GM18909 (cell line): ENCODE measurements around the gene KCNE1.
"Not testable (repeated sequence)": the region's sequence is repeated elsewhere in the genome, so short reads cannot be mapped to it uniquely, and the experiment has no call there.

Source experiments
- ATAC-seq: cut with Tn5 transposase; IDR thresholded peaks from one replicate; pipeline ENCODE4 v1.9.1; 2021; ENCODE audit warnings: mild to moderate bottlenecking; ENCODE audit not compliant: unreplicated experiment, poor library complexity

KCNE1 gene

DNA sequence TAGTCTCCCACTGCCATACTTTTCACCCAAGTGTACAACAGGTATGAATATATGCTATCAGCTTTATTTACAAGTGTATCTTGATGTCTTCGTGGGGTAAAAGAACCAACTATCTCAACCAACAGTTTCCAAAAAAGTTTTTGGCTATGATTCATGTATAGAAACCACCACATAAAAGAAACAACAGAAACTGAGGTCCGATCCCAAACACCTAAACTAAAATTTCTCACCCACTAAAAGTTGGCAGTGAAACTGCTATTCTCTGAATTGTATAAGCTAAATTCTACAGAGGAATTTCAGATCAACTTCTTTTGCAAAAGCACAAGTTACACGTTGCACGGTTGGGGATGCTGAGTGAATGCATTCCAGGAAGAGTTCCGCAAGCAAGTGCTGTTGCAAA, 5.0 kb upstream of the KCNE1 start:
- ATAC-seq, result no peak

DNA sequence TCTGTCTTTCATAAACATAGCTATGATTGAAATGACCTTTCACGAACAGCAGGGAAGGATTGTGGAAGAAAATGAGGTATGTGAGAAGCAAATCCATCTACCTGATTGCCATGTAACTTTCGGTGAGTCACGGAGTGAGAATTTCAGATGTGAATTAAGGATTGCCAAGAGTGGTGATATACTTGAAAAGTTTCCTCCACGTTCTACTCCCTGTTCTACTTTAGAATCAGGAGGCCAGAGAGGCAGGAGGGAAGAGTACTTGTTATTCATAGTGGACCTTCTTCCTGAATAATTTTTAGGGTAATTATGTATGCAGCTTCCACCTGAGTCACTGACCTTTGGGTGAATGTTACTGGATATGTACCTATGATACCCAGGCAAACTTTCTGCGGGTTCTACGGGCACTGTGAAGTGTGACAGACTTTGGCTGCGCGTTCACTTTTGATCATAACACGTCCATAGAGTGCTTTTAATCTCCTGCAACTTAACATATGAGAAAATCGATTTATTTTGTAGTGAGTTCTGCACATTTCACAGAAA, 2.6 kb upstream of the KCNE1 start:
- no peak for ATAC-seq

DNA sequence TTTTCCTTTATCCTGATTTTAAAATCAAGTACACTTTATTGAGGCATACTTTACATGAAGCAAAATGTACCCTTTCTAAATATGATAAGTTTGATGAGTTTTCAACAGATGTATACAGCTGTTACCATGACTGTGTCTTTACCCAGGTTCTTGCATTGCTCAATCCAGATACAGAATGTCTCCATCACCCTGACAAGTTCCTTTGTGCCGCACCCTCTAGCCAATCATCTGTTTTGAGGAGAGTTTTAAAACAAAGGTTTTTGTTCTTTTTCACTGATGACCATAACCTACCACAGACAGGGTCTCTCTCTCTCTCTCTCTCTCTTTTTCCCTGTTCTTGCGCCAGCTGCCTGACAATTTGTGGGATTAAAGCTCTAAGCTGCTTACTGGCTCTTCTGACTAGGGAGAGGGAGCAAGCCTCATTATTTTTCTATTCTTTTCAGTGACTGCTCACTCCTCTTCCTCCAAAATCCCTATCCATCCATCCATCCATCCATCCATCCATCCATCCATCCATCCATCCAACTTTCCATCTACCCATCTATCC, 1.2 kb upstream of the KCNE1 start:
- ATAC-seq, result no peak

DNA sequence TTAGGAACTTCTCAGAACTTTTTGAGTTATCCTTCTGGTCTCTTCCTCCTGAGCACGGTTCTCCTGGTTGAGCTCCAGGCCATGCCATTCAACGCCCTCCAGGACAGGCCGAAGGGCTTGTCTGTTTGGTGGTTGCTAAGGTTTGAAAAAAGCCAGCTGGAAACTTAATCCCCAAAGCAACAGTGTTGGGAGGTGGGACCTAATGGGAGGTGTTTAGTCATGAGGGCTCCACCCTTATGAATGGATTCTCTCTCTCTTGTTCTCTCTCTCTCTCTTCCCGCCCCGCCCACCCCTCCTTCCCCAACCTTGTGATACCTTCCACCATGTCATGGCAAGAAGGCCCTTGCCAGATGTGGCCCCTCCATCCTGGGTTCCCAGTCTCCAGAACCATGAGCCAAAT, 829 bp downstream of the KCNE1 start:
- no peak for ATAC-seq

DNA sequence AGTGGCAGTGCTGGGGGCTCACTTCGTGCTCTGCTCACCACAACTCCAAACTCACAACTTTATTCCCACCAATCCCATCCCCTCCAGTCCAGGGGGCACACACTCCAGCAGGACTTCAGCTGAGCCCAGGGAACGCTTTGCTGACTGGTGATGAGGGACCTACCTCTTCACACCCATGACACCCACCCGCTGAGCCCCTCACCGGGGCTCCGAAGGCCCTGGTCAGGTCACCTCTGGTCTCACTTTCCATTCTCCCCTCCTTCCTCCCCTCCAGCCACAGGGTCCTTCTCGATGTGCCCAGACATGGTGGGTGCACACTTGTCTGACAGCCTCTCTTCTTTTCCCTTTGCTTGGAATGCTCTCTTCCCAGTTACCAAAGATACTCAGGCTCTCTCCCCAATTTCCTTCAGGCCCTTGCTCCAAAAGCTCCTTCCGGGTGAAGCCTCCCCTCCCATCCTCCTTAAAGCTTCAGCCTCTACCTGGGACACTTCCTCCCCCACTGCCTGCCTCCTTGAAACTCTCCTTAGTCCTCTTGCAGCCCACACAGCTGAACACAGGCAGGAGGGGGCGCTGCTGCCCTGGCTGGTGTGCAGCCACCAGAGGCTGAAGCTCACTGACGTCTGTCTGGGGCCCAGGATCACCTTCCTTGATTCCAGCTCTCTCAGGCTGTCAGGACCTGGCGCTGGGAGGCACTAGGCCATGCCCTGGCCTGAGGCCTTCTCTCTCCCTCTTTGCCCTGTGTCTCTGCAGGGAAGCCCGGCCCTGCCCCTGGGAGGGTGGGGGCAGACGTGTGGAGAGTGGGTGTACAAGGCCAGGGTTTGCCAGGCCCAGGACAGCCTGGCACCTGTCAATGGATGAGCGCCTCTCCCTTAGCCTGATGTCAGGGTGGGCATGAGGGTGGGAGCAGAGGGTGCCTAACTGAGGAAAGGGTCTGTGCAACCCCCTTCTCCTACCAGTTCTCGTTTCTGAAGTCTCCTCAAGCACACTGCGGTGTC, 1.6 kb downstream of the KCNE1 start:
- peak; percentile 62 for ATAC-seq

DNA sequence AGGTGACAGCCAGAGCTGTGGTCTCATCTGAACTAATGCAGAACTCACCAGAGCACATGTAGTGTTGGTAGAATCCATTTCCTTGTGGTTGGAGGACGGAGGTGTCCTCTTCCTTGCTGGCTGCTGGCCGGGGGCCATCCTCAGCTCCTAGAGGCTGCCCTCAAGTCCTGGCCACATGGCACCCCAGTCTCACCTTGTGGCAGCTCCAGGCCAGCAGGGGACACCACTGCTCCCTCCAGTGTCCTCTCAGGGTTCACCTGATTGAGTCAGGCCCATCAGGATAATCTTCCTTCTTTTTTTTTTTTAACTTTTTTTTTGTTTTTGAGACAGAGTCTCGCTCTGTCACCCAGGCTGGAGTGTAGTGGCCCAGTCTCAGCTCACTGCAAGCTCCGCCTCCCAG, 2.9 kb downstream of the KCNE1 start:
- ATAC-seq, result no peak

DNA sequence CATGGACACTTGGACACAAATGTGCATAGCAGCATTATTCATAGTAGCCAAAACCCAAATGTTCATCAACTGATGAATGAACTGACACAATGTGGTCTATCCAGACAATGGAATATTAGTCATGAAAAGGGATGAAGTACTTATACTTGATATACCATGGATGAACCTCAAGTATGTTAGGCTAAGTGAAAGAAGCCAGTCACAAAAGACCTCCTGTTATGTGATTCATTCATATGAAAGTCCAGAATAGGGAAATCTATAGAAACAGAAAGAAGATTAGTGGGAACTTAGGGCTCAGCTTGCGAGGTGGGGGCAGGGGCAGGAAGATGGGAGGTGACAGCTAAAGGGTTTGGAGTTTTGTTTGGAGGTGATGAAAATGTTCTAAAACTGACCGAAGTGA, 7.4 kb downstream of the KCNE1 start:
- no peak for ATAC-seq

DNA sequence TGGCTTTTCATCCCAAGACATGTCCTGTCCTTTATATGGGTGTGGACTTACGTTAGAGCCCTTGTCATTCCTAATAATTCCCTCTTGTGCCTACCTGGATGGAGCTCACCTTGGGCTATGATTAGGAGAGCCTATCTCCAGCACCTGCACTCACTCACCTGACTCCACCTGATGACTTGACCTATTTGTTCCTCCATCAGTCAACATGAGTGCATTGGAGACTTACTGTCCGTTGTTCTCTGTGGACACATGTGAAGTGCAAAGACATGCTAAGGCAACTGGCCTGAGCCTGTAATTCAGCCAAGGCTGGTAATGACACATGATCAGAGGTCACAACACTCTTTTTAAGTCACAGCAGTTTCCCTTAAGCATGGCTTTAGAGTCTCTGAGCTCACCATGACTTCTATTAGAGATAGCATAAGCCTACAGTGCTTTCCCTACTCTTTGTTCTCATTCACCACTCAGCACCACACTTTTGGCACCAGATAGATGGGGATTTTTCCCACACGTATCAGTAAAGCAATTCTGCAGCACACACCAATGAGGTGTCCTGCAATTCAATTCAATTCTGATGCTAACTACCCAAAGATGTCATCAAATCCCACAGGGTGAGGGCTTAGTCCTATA, 9.4 kb downstream of the KCNE1 start:
- ATAC-seq, result no peak

DNA sequence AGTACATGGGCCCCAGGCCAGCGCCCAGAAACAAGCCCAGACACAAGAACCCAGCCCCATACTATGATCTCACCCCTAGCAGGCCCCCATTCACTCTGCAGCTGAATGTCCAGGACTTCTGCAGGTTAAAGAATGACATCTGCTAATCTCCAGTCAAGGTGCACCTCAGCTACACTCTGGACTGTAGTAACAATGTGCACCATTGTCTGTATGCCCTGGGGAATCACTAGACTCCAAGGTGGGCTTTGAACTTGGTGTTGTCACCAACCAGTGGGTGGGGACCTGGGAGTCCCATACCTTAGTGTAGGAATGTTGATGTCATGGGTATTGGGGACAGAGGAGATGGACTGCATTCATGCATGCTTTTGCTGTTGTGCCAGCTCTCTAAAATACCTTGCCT, 10.3 kb downstream of the KCNE1 start:
- ATAC-seq, result no peak

DNA sequence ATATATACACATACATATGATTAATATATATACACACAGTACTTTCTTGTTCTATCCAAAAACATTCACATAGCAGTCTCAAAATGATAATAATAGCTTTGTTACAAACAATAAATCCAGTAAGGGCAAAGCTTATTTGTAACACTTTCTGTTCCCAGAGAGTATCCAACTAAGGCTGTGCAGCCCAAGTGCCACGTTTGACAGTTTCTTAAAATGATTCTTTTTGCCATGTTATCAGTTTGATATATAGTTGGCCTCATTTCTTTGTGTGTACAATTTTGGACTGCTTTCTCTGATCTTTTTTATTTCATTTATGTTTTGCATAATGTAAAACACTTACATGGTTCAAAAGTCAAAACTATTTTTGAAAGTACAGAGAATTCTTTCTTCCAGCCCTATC, 11.8 kb downstream of the KCNE1 start:
- ATAC-seq, result no peak

DNA sequence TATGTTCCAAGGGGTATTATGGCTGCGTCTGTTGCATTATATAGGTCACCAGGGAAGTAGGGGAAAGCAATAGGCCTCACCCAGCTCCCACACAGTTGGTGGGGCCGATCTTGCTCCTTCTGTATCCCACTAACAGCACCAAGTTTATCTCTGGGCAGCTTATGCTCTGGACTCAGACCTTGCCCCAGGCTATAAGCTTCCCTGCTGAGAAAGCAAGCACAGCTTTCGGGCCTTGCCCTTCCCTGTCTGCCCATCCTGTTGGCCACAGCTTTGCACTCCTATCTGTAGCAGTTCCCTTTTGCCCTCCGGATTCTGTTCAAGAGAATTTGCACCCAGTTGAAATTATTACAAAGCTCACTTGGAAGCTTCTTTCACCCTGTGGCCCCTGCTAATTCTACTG, 12.9 kb downstream of the KCNE1 start:
- ATAC-seq, result no peak

DNA sequence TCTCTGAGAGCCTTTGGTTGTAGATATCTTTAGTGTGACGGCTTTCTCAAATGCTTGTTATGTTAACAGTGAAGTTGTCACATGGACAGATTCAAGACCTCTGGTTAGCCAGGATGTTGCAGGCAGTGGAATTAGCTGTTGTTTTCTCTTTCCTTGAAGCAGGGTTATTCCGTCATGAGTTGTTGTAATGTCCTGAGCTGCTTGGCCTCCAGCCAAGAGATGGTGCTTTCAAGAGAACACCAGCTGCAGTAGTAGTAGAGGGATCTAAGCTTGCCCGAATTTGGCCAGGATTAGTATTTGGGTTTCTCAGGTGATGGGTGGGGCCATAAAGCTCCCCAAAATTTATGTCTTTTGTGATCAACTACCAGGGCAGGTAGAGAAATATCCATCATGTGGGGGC, 13.4 kb downstream of the KCNE1 start:
- no peak for ATAC-seq

DNA sequence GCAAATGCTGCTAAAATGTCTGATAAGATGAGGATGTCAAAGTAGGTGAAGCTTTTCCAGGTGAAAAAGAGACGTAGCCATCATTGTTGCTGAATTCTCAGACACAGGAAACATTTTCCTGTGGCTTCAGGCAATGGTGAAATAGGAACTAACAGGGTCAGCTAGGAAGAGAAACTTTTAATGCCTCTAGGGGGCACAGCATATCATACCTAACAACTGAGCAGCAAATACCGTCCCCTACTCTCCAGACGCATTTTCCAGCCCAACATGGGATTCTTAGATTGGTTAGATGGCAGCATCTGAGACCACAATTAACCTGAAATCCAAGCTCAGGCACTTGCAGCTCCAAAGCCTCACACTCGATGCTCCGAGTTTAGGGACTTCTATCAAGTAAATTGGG, 28.2 kb downstream of the KCNE1 start:
- not testable (repeated sequence) for ATAC-seq

DNA sequence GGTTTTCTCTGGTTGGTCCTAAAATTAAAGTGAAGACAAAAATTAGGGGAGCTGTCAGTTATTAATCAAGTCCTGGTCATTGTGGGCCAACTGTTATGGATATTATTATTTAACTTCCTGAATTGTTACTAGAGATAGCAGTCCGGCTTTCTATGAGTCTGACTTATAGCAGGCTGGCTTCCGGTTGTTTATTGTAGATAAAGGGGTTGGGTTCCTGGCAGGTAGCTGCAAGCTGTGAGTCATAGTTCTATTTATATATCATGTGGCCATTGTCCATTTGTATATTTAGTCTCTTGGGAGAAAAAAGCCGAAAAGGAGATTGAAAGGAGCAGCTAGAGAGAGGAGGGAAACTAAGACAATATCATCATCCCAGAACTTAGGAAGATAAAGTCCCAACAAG, 28.6 kb downstream of the KCNE1 start:
- ATAC-seq, result not testable (repeated sequence)

DNA sequence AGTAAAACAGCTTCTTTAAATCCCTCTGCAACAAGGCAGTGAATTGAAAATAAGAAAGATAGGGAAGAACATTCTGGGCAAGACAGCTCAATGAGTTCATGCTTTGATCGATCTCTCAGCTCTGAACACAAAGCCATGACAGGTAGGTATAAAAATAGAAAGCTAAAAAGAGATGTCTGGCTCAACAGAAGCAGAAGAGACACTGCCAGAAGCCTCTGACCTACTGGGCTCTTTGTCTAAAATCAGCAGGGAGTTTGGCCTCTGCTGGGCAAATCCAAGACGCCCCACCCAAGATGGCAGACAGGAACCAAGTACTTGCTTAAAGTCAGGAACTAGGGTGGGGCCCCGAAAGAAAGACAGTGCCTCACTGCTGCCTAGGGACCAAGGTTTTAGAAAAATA, 44.7 kb downstream of the KCNE1 start:
- not testable (repeated sequence) for ATAC-seq

DNA sequence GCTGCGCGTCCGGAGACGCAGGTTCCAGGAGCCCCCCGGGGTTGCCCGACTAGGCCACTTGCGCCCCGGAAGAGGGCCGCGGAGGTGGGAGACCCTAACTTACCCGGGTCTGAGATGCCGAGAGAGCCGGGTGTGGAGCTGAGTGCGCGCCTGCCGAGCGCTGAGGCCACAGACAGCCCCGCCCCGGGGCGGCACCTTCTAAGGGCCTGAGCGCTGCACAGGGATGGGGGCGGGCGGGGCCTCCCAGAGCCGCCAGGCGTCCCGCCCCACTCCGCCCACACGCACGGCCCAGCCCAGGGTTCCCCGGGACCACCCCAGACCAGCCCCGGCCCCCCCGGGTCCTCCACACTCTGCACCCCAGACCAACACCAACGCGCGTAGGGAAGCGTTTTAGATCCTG, 52.6 kb downstream of the KCNE1 start:
- not testable (repeated sequence) for ATAC-seq

DNA sequence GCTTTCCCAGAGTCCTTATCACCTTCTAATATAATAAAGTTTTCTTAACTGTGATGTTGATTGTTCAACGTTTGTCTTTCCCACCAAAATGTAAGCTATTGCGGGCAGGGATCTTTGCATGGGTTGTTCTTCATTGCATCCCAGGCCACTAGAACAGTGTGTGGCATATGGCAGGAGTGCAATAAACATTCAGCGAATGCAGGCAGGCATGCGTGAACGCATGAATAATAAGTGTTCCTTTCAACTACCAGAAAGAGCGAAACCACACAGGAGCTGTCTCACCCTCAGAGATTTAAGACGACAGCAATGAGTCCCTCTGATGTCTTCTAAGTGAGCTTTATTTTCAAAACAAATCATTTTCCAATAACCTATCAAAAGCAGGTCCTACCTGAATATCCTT, 53.7 kb downstream of the KCNE1 start:
- not testable (repeated sequence) for ATAC-seq

DNA sequence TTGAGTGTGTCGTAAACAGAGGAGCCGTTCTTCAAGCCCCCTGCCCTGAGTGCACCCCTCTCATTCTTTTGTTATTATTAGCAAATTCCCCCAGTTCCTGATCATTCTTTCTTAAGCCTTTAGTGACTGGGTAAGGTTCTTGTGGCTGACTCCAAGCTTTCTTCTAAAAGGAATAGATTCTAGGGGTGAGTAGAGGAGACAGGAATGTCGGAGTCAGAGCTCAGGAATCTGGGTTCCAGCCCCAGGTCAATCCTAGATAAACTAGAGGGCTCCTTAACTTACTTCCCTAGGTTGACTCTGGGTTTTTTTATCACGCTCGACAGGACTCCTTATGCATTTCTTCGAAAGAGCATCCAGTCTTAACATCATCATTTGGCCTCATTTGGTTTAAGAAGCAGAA, 55.8 kb downstream of the KCNE1 start:
- ATAC-seq, result not testable (repeated sequence)

DNA sequence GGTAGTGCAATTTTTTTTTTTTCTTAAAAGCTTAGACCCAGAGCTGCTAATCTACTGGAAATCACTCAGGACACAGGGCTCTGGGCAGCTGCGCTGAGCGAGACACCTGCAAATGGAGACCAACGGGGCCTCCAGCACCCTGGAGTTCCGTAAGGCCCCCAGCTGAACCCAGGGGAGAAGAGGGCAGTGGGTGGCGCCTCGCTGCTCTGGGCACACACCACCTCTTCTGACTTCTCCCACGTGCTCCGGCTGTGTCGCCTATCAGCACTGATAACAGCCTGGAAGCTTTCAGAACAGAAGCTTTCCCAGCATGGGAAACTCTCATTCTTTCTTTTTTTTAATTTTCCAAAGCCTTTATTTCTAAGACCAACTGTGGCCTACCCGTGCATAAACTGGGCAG, 56.4 kb downstream of the KCNE1 start:
- ATAC-seq, result not testable (repeated sequence)

DNA sequence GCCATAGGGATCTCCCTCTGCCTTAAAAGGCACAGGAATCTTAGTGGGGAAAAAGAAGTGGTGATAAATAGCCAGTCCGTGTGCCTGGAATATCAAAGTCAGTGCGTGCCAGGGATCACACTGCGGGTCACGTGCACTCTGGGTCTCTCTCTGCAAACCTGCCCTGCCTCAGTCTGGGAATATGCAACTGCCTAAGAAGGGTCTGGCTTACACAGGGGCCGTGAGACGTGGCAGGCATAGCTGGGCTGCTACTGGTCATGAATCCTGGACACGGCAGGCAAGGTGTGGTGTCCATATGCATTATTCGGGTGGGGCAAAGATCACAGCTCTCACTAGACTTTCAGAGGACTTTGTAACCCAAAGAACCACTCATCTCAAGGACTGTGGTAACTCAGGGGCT, 65.0 kb downstream of the KCNE1 start:
- not testable (repeated sequence) for ATAC-seq

DNA sequence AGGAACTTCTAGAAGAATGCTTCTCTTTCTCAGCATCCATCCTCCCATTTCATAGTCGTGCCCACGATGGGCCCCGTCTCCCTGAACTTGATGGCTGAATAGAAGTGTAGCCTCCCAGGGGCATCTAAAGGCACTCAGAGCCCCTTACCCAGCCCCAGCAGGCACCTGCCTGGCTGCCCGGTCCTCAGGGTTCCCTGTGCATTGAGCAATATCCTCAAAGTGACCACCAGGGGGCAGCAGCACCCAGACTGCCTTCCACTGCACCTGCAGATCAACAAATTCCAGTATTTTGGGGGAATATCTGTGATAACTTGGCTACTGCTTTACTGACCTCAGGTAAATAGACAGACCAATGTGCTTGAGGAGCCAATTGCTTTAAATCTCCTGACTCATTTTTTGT, 68.5 kb downstream of the KCNE1 start:
- ATAC-seq, result not testable (repeated sequence)
